HEK293 (cell line): ENCODE measurements around the gene AKT3.

Experiments
- CTCF ChIP-seq: fragments of 450-650 bp; formaldehyde crosslinking; IDR thresholded peaks from 2 replicates; pipeline ENCODE4 v1.5.1; 2016; ENCODE audit warnings: missing biosample characterization, missing genetic modification characterization
- KLF8 ChIP-seq: fragments of 450-650 bp; formaldehyde crosslinking; IDR thresholded peaks from 2 replicates; pipeline ENCODE4 v1.5.1; 2016; ENCODE audit warnings: missing biosample characterization, missing genetic modification characterization
- WT1 ChIP-seq: fragments of 450-650 bp; formaldehyde crosslinking; IDR thresholded peaks from 2 replicates; pipeline ENCODE4 v1.5.1; 2016; ENCODE audit warnings: missing biosample characterization, missing genetic modification characterization
- ZNF274 ChIP-seq, 2 experiments: fragments of 200-500 bp in 1 of 2; fragments of 450-650 bp in 1 of 2; sonication (Bioruptor generic) in 1 of 2; formaldehyde crosslinking in 1 of 2; IDR thresholded peaks; 2 replicates each; pipeline versions ENCODE4 v1.5.1 to v1.6.1; 2014 to 2016; ENCODE audit warnings: borderline replicate concordance in 1 of 2, inconsistent platforms in 1 of 2, low read length in 1 of 2, missing biosample characterization in 1 of 2, missing genetic modification characterization in 1 of 2
- ZNF48 ChIP-seq: fragments of 450-650 bp; formaldehyde crosslinking; IDR thresholded peaks from 2 replicates; pipeline ENCODE4 v1.5.1; 2016; ENCODE audit warnings: missing biosample characterization, missing genetic modification characterization
- ZNF529 ChIP-seq: fragments of 450-650 bp; formaldehyde crosslinking; IDR thresholded peaks from 2 replicates; pipeline ENCODE4 v1.5.1; 2017; ENCODE audit warnings: missing genetic modification characterization, missing biosample characterization; ENCODE audit not compliant: insufficient replicate concordance
- TF ChIP-seq, protein P1 (sequence below): fragments of 450-650 bp; formaldehyde crosslinking; IDR thresholded peaks from 2 replicates; pipeline ENCODE4 v1.5.1; 2016; ENCODE audit warnings: missing biosample characterization, missing genetic modification characterization

GRCh38 chr1:243748706-243749283 is 101.2 kb downstream of the AKT3 start:
- TF ChIP-seq WT1 (tag by site-specific recombination) (no peak), ZNF48 (tag by site-specific recombination) (no peak), ZNF274 (IDR thresholded peaks at IDR 0.05; ENCODE audit: low read length) (no peak), ZNF274 (tag by site-specific recombination; IDR thresholded peaks at IDR 0.05; ENCODE audit: borderline replicate concordance) (no peak), ZNF529 (tag by site-specific recombination) (no peak), KLF8 (no peak), CTCF (tag by site-specific recombination) (peak; percentile 63)
- TF ChIP-seq, protein P1, sequence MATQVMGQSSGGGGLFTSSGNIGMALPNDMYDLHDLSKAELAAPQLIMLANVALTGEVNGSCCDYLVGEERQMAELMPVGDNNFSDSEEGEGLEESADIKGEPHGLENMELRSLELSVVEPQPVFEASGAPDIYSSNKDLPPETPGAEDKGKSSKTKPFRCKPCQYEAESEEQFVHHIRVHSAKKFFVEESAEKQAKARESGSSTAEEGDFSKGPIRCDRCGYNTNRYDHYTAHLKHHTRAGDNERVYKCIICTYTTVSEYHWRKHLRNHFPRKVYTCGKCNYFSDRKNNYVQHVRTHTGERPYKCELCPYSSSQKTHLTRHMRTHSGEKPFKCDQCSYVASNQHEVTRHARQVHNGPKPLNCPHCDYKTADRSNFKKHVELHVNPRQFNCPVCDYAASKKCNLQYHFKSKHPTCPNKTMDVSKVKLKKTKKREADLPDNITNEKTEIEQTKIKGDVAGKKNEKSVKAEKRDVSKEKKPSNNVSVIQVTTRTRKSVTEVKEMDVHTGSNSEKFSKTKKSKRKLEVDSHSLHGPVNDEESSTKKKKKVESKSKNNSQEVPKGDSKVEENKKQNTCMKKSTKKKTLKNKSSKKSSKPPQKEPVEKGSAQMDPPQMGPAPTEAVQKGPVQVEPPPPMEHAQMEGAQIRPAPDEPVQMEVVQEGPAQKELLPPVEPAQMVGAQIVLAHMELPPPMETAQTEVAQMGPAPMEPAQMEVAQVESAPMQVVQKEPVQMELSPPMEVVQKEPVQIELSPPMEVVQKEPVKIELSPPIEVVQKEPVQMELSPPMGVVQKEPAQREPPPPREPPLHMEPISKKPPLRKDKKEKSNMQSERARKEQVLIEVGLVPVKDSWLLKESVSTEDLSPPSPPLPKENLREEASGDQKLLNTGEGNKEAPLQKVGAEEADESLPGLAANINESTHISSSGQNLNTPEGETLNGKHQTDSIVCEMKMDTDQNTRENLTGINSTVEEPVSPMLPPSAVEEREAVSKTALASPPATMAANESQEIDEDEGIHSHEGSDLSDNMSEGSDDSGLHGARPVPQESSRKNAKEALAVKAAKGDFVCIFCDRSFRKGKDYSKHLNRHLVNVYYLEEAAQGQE (tag by site-specific recombination) = no peak
